ENCODE measurements around the gene AREL1. TPM values are rescaled to one million over a fixed set of nuclear protein-coding genes. Genes with fewer than 3 reads are reported as not detected.

The AREL1 gene
- total and polyA plus RNA-seq, 2 of the 8 experiments (the other 6 are each of a cell fraction or from before 2014, with no cell fraction given), result 31.4 to 49.1 TPM

DNA sequence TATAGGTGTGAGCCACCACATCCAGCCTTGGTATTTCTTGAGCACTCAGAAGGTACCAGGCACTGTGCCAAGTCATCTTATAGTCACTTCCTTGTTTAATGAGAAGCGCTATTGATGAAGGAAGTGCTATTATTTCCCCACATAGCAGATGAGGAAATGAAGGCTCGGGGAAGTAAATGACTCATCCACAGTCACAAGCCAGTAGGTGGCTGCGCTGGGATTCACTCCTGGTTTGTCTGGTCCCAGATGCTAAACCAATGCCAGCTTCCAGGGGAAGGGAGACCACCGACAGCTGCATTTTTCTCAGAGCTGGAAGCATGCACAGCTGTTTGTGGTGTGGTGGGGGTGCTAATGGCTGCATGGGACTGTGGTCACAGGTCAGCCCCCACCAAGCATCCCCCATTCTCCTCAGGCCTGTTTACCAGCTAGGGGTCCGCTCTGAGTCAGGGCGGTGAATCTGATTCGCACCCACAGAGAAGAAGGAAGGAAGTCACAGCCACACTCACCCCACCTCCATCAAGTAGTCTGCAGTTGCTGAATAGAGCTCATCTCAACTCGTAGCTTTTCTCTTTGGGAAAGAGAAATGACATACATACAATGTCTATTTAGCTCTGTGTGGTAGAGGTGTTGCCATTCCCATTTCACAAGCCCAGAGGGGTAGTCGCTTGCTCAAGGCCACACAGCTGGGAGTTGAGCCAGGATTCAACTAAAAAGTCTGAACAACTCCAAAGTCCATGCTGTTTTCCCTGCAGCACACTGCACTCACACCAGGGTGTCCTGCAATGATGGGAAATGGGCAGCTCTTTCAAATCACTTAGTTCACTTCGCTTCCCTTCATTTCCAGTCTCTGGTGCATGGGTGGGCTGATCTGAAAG lies 94.6 kb downstream of the AREL1 start:
- H2AFZ ChIP-seq (ENCODE audit: low read length), result no peak overlapping the region
- no peak overlapping the region for H2AK5ac ChIP-seq (ENCODE audit: low read depth, low read length)
- no peak overlapping the region for H3K4ac ChIP-seq (replicated peaks; ENCODE audit: insufficient read length, low read depth, low read length)
- 88% methylated on average over 10 of the region's 10 CpGs; no CpG with 5 or more reads in 1 of the 2 experiments for WGBS, 2 experiments (ENCODE audit: extremely low coverage in 1 of 2, insufficient coverage in 1 of 2, insufficient read length in 1 of 2, insufficient replicate concordance in 2 of 2, low coverage in 1 of 2, low lambda C conversion rate in 2 of 2, missing lambda C conversion rate in 1 of 2)
- H3K4me3 ChIP-seq (ENCODE audit: extremely low read depth in 1 of 4, insufficient read depth in 2 of 4, low read depth in 3 of 4, low read length in 4 of 4), result no peak overlapping the region
- no peak overlapping the region for H3K4me2 ChIP-seq (ENCODE audit: insufficient read depth in 1 of 2, low read depth in 2 of 2, low read length in 2 of 2)
- no peaks in the 10 kb centered on the region for H3K23me2 ChIP-seq (ENCODE audit: low read depth, low read length)
- no peak overlapping the region for H3K27ac ChIP-seq (ENCODE audit: low read depth, low read length)
- DNase-seq (ENCODE audit: low read depth in 1 of 2, low spot score in 2 of 2) (no peak), FAIRE-seq (no peak)
- no peaks in the 10 kb centered on the region for H3K9me3 ChIP-seq (ENCODE audit: insufficient read depth in 2 of 2, low read depth in 1 of 2, low read length in 1 of 2)
- H4K20me1 ChIP-seq (replicated peaks in 1 of 2; ENCODE audit: control insufficient read depth in 1 of 2, insufficient read depth in 2 of 2, low read length in 2 of 2), result no peaks in the 10 kb centered on the region
- no peak overlapping the region for H3K23ac ChIP-seq (ENCODE audit: insufficient read length)
- no peaks in the 10 kb centered on the region for H3K36me3 ChIP-seq (ENCODE audit: control insufficient read depth in 2 of 4, insufficient read depth in 4 of 4, low read length in 3 of 4)
- H3K27me3 ChIP-seq (replicated peaks in 1 of 4; ENCODE audit: control insufficient read depth in 3 of 4, extremely low read depth in 1 of 4, insufficient read depth in 3 of 4, low read length in 3 of 4), result no peaks in the 10 kb centered on the region; a peak in 2 of 7 replicates
- H3K18ac ChIP-seq (ENCODE audit: extremely low read depth, low read length), result no peak overlapping the region
- H2BK20ac ChIP-seq (ENCODE audit: low read length), result no peak overlapping the region
- peaks cover 2 to 5% (median 4%) of the 10 kb centered on the region in 4 experiments; a peak in 4 of 7 replicates for H3K4me1 ChIP-seq (replicated peaks in 1 of 4; ENCODE audit: control insufficient read depth in 3 of 4, insufficient read depth in 4 of 4, low read length in 3 of 4)
- H4K5ac ChIP-seq (ENCODE audit: insufficient read length, low read depth, low read length), result no peak overlapping the region
- no peak overlapping the region for H2BK120ac ChIP-seq (replicated peaks; ENCODE audit: low read depth, low read length)
- TF ChIP-seq HDAC6 (IDR thresholded peaks at IDR 0.05; ENCODE audit: low read depth, low read length) (no peak), SP4 (IDR thresholded peaks at IDR 0.05; ENCODE audit: low read length) (no peak), SAP30 (IDR thresholded peaks at IDR 0.05; ENCODE audit: insufficient read depth, insufficient replicate concordance, low read length) (no peak)
- ChIA-PET CTCF (ENCODE audit: partially characterized antibody) (interaction anchor here (0.7 to 5.4 kb wide), 18 partner anchors 9 to 347 kb away, joined by 3 to 45 read pairs (median 4); no protein-coding TSS in a partner anchor), POLR2A (ENCODE audit: partially characterized antibody) (interaction anchor here (1.3 to 2.1 kb wide), 2 partner anchors 14 to 33 kb away, joined by 3 to 7 read pairs; no protein-coding TSS in a partner anchor)
- no peaks in the 10 kb centered on the region for H3K79me2 ChIP-seq (ENCODE audit: control insufficient read depth in 1 of 2, insufficient read depth in 2 of 2, low read length in 2 of 2)
- H2BK5ac ChIP-seq (ENCODE audit: low read depth, low read length), result no peak overlapping the region
- H2BK15ac ChIP-seq (ENCODE audit: low read length), result no peak overlapping the region
- H4K91ac ChIP-seq (replicated peaks; ENCODE audit: insufficient read length, low read length), result no peak overlapping the region
- H2BK12ac ChIP-seq (ENCODE audit: low read depth, low read length), result no peak overlapping the region
- no peak overlapping the region for H3K56ac ChIP-seq (replicated peaks; ENCODE audit: insufficient read length, low read depth, low read length)
- no peak overlapping the region for H3K14ac ChIP-seq (ENCODE audit: insufficient read length)
- H4K8ac ChIP-seq (ENCODE audit: extremely low read depth, insufficient read depth, low read length), result no peak overlapping the region; the same call in 1 of the 2 replicates
- H3K79me1 ChIP-seq (ENCODE audit: low read depth, low read length), result no peaks in the 10 kb centered on the region
- no peak overlapping the region for H3K9ac ChIP-seq (replicated peaks in 1 of 4; ENCODE audit: extremely low read depth in 1 of 4, low read depth in 3 of 4, low read length in 3 of 4)
